Left lung (tissue), 10 donors: ENCODE measurements around the gene ZNF581. TPM values are rescaled to one million over a fixed set of nuclear protein-coding genes. Genes with fewer than 3 reads are reported as not detected.

Source experiments
- ATAC-seq: fragments of 200-7000 bp; cut with Tn5 transposase; one replicate; pipeline ENCODE4 v1.9.1; 2020; ENCODE audit warnings: moderate library complexity
- DNase-seq, 4 donors: peaks; one replicate each; pipeline ENCODE4 v3.0.0-alpha.2; 2013 to 2020
- H3K27ac ChIP-seq, 2 donors: fragments of 200-600 bp; sonication (generic) in 1 of 2; one replicate each; pipeline versions ENCODE4 v1.5.0 to v1.8.0; 2020 to 2021
- H3K27me3 ChIP-seq, 2 donors: fragments of 200-600 bp; sonication (generic) in 1 of 2; one replicate each; pipeline versions ENCODE4 v1.5.0 to v1.8.0; 2020 to 2021
- H3K36me3 ChIP-seq, 2 donors: fragments of 200-600 bp; sonication (generic) in 1 of 2; one replicate each; pipeline versions ENCODE4 v1.5.0 to v1.8.0; 2020 to 2021
- H3K4me1 ChIP-seq, 2 donors: fragments of 200-600 bp; one replicate each; pipeline ENCODE4 v1.8.0; 2021
- H3K4me3 ChIP-seq, 2 donors: fragments of 200-600 bp; sonication (generic) in 1 of 2; one replicate each; pipeline versions ENCODE4 v1.5.0 to v1.8.0; 2020 to 2021; ENCODE audit warnings: mild to moderate bottlenecking in 1 of 2
- H3K9me3 ChIP-seq, 2 donors: fragments of 200-600 bp; sonication (generic) in 1 of 2; one replicate each; pipeline versions ENCODE4 v1.5.0 to v1.8.0; 2020 to 2021
- intact Hi-C, 2 donors: fragments of 100-400 bp; cut with DNase I; formaldehyde crosslinking; loops; one replicate each; pipeline versions ENCODE4 v1.11.2 to v1.14.2; 2022
- polyA plus RNA-seq, 6 donors: library from polyadenylated mRNA; unstranded; fragments of 120-200 nt; gene quantifications; one replicate each; pipeline ENCODE4 v1.2.1, GENCODE V29; 2013; ENCODE audit not compliant: insufficient read length in 6 of 6
- total RNA-seq, 2 donors: library from RNA; stranded (reverse); fragmentation: NEBNext Ultra II Directional; extraction: Animal tissue kit (Norgen Biotek cat#: 25700); gene quantifications; one replicate each; pipeline ENCODE4 v1.2.1, GENCODE V29; 2021
- TF ChIP-seq, protein P1 (sequence below), 2 donors: fragments of 200-600 bp; sonication (generic) in 1 of 2; IDR thresholded peaks; one replicate each; pipeline versions ENCODE4 v1.5.0 to v1.8.0; 2021; ENCODE audit warnings: antibody characterized with exemption in 2 of 2
- donor health status: DM: no; HTN: yes; CAD: no.
- donor health status: DM: no; HTN: no; CAD: no.

ZNF581 gene
- total and polyA plus RNA-seq, 8 donors = 14.5 to 32.3 (median 27.2) TPM

DNA sequence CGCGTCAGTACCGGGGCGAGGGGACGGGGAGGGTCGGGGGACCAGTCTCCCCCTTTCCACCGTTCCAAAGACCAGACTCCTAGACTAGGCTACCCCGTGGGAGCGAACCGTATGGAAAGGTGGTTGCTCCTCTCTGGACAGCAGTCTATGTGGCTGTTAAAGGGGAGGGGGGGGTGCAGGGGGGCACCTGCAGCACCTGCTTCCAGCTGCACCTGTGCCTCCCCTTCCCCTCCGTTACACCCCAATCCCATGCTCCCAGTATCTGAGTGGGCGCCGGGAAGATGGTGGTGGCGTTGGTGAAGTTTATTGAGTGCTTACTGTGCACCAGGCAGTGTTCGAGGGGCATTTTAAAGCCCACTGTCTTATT is 42.8 kb upstream of the ZNF581 start:
- DNase-seq (no peak), ATAC-seq (no peak)
- peaks cover 0 to 33% of the 10 kb centered on the region in 2 donors for H3K36me3 ChIP-seq
- H3K4me1 ChIP-seq = peaks cover 0 to 40% of the 10 kb centered on the region in 2 donors
- peak overlapping the region; percentile 57 to 73 for H3K4me3 ChIP-seq
- intact Hi-C loops = loop anchor here in 1 of 2 donors (10.0 kb wide), 1 partner anchor 86 kb away; no protein-coding TSS in a partner anchor
- TF ChIP-seq, protein P1, sequence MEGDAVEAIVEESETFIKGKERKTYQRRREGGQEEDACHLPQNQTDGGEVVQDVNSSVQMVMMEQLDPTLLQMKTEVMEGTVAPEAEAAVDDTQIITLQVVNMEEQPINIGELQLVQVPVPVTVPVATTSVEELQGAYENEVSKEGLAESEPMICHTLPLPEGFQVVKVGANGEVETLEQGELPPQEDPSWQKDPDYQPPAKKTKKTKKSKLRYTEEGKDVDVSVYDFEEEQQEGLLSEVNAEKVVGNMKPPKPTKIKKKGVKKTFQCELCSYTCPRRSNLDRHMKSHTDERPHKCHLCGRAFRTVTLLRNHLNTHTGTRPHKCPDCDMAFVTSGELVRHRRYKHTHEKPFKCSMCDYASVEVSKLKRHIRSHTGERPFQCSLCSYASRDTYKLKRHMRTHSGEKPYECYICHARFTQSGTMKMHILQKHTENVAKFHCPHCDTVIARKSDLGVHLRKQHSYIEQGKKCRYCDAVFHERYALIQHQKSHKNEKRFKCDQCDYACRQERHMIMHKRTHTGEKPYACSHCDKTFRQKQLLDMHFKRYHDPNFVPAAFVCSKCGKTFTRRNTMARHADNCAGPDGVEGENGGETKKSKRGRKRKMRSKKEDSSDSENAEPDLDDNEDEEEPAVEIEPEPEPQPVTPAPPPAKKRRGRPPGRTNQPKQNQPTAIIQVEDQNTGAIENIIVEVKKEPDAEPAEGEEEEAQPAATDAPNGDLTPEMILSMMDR (IDR thresholded peaks at IDR 0.05) = no peak
- H3K27ac ChIP-seq = peak overlapping the region; percentile 98 to 99
- H3K9me3 ChIP-seq = no peaks in the 10 kb centered on the region
- H3K27me3 ChIP-seq = no peaks in the 10 kb centered on the region

DNA sequence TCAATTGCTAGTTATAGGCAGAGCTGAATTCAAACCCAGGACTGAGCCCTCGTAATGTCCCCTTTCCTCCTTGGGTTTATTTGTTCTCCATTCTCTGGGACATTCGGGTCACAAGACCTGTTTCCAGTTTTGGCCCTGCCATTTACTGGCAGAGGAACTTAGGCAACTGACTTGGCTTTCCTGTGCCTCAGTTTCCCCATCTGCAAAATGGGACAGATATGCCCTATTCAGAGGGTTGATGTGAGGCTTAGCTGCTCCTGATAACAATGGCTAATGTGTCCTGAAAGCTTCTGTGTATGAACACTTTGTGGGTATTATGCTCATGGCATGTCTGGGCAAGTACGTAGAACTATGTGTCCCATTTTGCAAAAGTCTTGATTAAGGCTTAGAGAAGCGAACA is 42.4 kb upstream of the ZNF581 start:
- no peak for ATAC-seq
- Histone ChIP-seq H3K4me1 (peaks cover 0 to 42% of the 10 kb centered on the region in 2 donors), H3K36me3 (peaks cover 0 to 28% of the 10 kb centered on the region in 2 donors), H3K27me3 (no peaks in the 10 kb centered on the region), H3K27ac (peak overlapping the region; percentile 98 to 99), H3K9me3 (no peaks in the 10 kb centered on the region), H3K4me3 (peak overlapping the region; percentile 57 to 73)
- TF ChIP-seq, protein P1 (IDR thresholded peaks at IDR 0.05) = no peak
- intact Hi-C loops = loop anchor here in 1 of 2 donors (10.0 kb wide), 1 partner anchor 86 kb away; no protein-coding TSS in a partner anchor
- DNase-seq = no peak

DNA sequence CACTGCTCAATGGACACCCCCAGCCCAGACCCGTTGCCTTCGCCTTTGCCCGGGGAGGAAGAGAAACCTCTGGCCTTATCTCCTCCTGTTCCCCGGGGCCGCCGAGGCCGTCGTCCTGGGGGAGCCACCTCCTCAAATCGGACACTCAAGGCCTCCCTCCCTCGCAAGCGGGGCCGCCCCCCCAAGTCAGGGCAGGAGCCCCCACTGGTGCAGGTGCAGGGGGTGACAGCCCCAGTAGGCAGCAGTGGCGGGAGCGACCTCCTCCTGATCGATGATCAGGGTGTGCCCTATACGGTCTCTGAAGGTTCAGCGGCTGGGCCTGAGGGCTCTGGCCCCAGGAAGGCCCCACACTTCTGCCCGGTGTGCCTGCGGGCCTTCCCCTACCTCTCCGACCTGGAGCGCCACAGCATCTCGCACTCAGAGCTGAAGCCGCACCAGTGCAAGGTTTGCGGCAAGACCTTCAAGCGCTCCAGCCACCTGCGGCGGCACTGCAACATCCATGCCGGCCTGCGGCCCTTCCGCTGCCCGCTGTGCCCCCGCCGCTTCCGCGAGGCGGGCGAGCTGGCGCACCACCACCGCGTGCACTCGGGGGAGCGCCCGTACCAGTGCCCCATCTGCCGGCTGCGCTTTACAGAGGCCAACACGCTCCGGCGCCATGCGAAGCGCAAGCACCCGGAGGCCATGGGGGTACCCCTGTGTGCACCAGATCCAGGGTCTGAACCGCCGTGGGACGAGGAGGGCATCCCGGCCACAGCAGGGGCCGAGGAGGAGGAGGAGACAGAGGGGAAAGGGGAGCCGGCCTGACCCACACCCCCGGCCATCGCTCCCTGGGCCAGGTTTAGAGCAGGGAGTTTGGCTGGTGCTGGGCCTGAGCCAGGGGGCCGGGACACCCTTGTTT is 41.1 kb upstream of the ZNF581 start:
- H3K9me3 ChIP-seq = no peaks in the 10 kb centered on the region
- H3K4me1 ChIP-seq = peaks cover 7 to 54% of the 10 kb centered on the region in 2 donors

DNA sequence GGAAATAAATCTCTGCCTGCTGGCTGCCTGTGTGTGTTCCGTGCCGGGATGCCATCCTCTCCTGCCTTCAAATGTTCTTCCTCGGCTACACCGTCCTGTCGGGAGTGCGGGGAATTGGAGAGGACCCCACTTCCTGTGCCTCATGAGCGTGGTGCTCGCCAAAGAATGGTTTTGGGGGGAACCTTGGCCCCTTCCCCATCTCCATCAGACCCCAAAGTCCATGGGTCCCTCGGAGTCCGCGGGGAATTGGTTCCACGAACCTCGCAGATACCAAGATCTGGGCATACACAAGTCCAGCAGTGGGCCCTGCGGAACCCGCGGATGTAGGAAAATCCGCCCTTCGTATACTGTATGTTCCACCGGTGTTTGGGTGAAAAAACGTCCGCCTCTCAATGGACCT is 40.3 kb upstream of the ZNF581 start:
- ATAC-seq (no peak), DNase-seq (peak in 1 of 4 donors; percentile 62)
- H3K27ac ChIP-seq = no peak overlapping the region
- no peak overlapping the region for H3K4me3 ChIP-seq
- peaks cover 7 to 62% of the 10 kb centered on the region in 2 donors for H3K4me1 ChIP-seq
- no peaks in the 10 kb centered on the region for H3K27me3 ChIP-seq
- TF ChIP-seq, protein P1 (IDR thresholded peaks at IDR 0.05) = no peak
- peaks cover 0 to 13% of the 10 kb centered on the region in 2 donors for H3K36me3 ChIP-seq
- intact Hi-C loops = loop anchor here in 1 of 2 donors (10.0 kb wide), 1 partner anchor 88 kb away; no protein-coding TSS in a partner anchor
- no peaks in the 10 kb centered on the region for H3K9me3 ChIP-seq

More for the DNA sequence above, 41.1 kb upstream of the ZNF581 start:
- no peaks in the 10 kb centered on the region for H3K27me3 ChIP-seq
- H3K4me3 ChIP-seq = no peak overlapping the region
- no peak overlapping the region for H3K27ac ChIP-seq
- ATAC-seq = no peak
- DNase-seq = peak in 1 of 4 donors; percentile 82
- peaks cover 0 to 16% of the 10 kb centered on the region in 2 donors for H3K36me3 ChIP-seq
- TF ChIP-seq, protein P1 (IDR thresholded peaks at IDR 0.05) = no peak
- intact Hi-C loops = loop anchor here in 1 of 2 donors (10.0 kb wide), 1 partner anchor 88 kb away; no protein-coding TSS in a partner anchor
